Tibial nerve (tissue), 4 donors: ENCODE measurements around the gene NTF4. TPM values are rescaled to one million over a fixed set of nuclear protein-coding genes. Genes with fewer than 3 reads are reported as not detected.

ENCODE experiments used
- DNase-seq, 2 donors: peaks; one replicate each; pipeline ENCODE4 v3.0.0-alpha.2; 2019; ENCODE audit warnings: low spot score in 2 of 2
- H3K27ac ChIP-seq, 4 donors: fragments of 200-600 bp; sonication (generic) in 3 of 4; one replicate each; pipeline ENCODE4 v1.5.1; 2017 to 2019; ENCODE audit warnings: mild to moderate bottlenecking in 1 of 4
- H3K27me3 ChIP-seq, 2 donors: fragments of 200-600 bp; sonication (generic) in 1 of 2; one replicate each; pipeline versions ENCODE4 v1.5.1 to v1.6.0; 2017 to 2019
- H3K36me3 ChIP-seq, 3 donors: fragments of 200-600 bp; sonication (generic); one replicate each; pipeline ENCODE4 v1.5.1; 2018 to 2019
- H3K4me1 ChIP-seq, 4 donors: fragments of 200-600 bp; sonication (generic) in 3 of 4; one replicate each; pipeline ENCODE4 v1.5.1; 2017 to 2019
- H3K4me3 ChIP-seq, 4 donors: fragments of 200-600 bp; sonication (generic) in 3 of 4; one replicate each; pipeline ENCODE4 v1.5.1; 2017 to 2019; ENCODE audit warnings: mild to moderate bottlenecking in 1 of 4, moderate library complexity in 1 of 4
- H3K9me3 ChIP-seq, 4 donors: fragments of 200-600 bp; sonication (generic) in 3 of 4; one replicate each; pipeline ENCODE4 v1.5.1; 2017 to 2019
- CTCF ChIP-seq, 5 experiments: fragments of 200-600 bp in 3 of 5; fragments of 450-650 bp in 2 of 5; sonication (generic) in 3 of 5; IDR thresholded peaks; one replicate each; pipeline ENCODE4 v1.5.1; 2016 to 2019; ENCODE audit warnings: antibody characterized with exemption in 5 of 5, mild to moderate bottlenecking in 3 of 5, moderate library complexity in 2 of 5
- EP300 ChIP-seq, 2 donors: sonication (generic); formaldehyde crosslinking; IDR thresholded peaks; one replicate each; pipeline ENCODE4 v1.6.1; 2017; ENCODE audit warnings: antibody characterized with exemption in 2 of 2, mild to moderate bottlenecking in 1 of 2
- POLR2A ChIP-seq, 2 donors: fragments of 450-650 bp; IDR thresholded peaks; one replicate each; pipeline ENCODE4 v1.6.1; 2017; ENCODE audit warnings: antibody characterized with exemption in 2 of 2, mild to moderate bottlenecking in 2 of 2, moderate library complexity in 2 of 2
- WGBS, 2 donors: methylation state at CpG; one replicate each; pipeline ENCODE4 v1.1.5; 2018; 5-methylcytosine and 5-hydroxymethylcytosine counted together
- total RNA-seq, 4 donors: library from RNA; depleted of rRNA; stranded (reverse); fragments of >200 nt; gene quantifications; one replicate each; pipeline ENCODE4 v1.1.0, GENCODE V29; 2016

Gene NTF4
- total RNA-seq, 4 donors from 2014 or later = not detected

GRCh38 chr19:49070416-49070815 lies 5.8 kb upstream of the NTF4 start:
- TF ChIP-seq CTCF (IDR thresholded peaks at IDR 0.05) = no peak
- no peak for TF ChIP-seq POLR2A (IDR thresholded peaks at IDR 0.05)
- H3K27me3 ChIP-seq = peaks cover 4 to 87% of the 10 kb centered on the region in 2 donors
- no peak for DNase-seq
- no peaks in the 10 kb centered on the region for H3K36me3 ChIP-seq
- WGBS, 2 donors = 92 to 94% methylated on average over 21 of the region's 21 CpGs
- H3K4me3 ChIP-seq = no peak overlapping the region
- H3K27ac ChIP-seq = no peak overlapping the region
- peaks cover 0 to 6% (median 0%) of the 10 kb centered on the region in 4 donors for H3K9me3 ChIP-seq
- peaks cover 0 to 7% (median 0%) of the 10 kb centered on the region in 4 donors for H3K4me1 ChIP-seq

- Histone ChIP-seq H3K27me3 (peaks cover 6 to 95% of the 10 kb centered on the region in 2 donors), H3K4me1 (peaks cover 0 to 18% (median 6%) of the 10 kb centered on the region in 4 donors), H3K4me3 (no peak overlapping the region), H3K27ac (no peak overlapping the region), H3K36me3 (no peaks in the 10 kb centered on the region), H3K9me3 (peaks cover 0 to 6% (median 0%) of the 10 kb centered on the region in 4 donors)
- TF ChIP-seq EP300 (IDR thresholded peaks at IDR 0.05) (no peak), CTCF (IDR thresholded peaks at IDR 0.05) (no peak), POLR2A (IDR thresholded peaks at IDR 0.05) (no peak)
- DNase-seq = no peak
- 88 to 95% methylated on average over 9 of the region's 9 CpGs for WGBS, 2 donors
Measured at GRCh38 chr19:49069026-49069425, 4.4 kb upstream of the NTF4 start.

- no peak for TF ChIP-seq POLR2A (IDR thresholded peaks at IDR 0.05)
- no peak for DNase-seq
- no peak overlapping the region for H3K4me3 ChIP-seq
- no peaks in the 10 kb centered on the region for H3K36me3 ChIP-seq
- peaks cover 0 to 18% (median 6%) of the 10 kb centered on the region in 4 donors for H3K4me1 ChIP-seq
- WGBS, 2 donors = 48 to 58% methylated on average over 3 of the region's 3 CpGs
- peaks cover 6 to 96% of the 10 kb centered on the region in 2 donors for H3K27me3 ChIP-seq
- no peak overlapping the region for H3K27ac ChIP-seq
- H3K9me3 ChIP-seq = peaks cover 0 to 6% (median 0%) of the 10 kb centered on the region in 4 donors
Measured at GRCh38 chr19:49067554-49067953, 2.9 kb upstream of the NTF4 start.

GRCh38 chr19:49065905-49066512 lies 1.4 kb upstream of the NTF4 start:
- DNase-seq = no peak

GRCh38 chr19:49064029-49064629 lies 489 bp downstream of the NTF4 start:
- Histone ChIP-seq H3K27ac (no peak overlapping the region), H3K4me1 (peaks cover 0 to 11% (median 6%) of the 10 kb centered on the region in 4 donors), H3K27me3 (peaks cover 2 to 89% of the 10 kb centered on the region in 2 donors), H3K36me3 (no peaks in the 10 kb centered on the region), H3K4me3 (no peak overlapping the region), H3K9me3 (no peaks in the 10 kb centered on the region)
- 49 to 69% methylated on average over 9 to 10 of the region's 10 CpGs for WGBS, 2 donors
- TF ChIP-seq CTCF (IDR thresholded peaks at IDR 0.05) (no peak), POLR2A (IDR thresholded peaks at IDR 0.05) (no peak), EP300 (IDR thresholded peaks at IDR 0.05) (no peak)
- no peak for DNase-seq

More at GRCh38 chr19:49065905-49066512, 1.4 kb upstream of the NTF4 start:
- Histone ChIP-seq H3K4me3 (no peak overlapping the region), H3K36me3 (no peaks in the 10 kb centered on the region), H3K27ac (no peak overlapping the region), H3K4me1 (peaks cover 0 to 11% (median 6%) of the 10 kb centered on the region in 4 donors), H3K27me3 (peaks cover 2 to 97% of the 10 kb centered on the region in 2 donors), H3K9me3 (peaks cover 0 to 6% (median 0%) of the 10 kb centered on the region in 4 donors)
- TF ChIP-seq POLR2A (IDR thresholded peaks at IDR 0.05) (no peak), CTCF (IDR thresholded peaks at IDR 0.05) (no peak), EP300 (IDR thresholded peaks at IDR 0.05) (no peak)
- WGBS, 2 donors = 44 to 53% methylated on average over 10 to 13 of the region's 13 CpGs
